ENCODE data around the gene SLC2A6. TPM values are rescaled to one million over a fixed set of nuclear protein-coding genes. Genes with fewer than 3 reads are reported as not detected.

The SLC2A6 gene
- total and polyA plus RNA-seq, 10 of the 15 experiments (the other 5 are each of a cell fraction or from before 2014, with no cell fraction given), result 1.1 to 37.9 (median 18.3) TPM

DNA sequence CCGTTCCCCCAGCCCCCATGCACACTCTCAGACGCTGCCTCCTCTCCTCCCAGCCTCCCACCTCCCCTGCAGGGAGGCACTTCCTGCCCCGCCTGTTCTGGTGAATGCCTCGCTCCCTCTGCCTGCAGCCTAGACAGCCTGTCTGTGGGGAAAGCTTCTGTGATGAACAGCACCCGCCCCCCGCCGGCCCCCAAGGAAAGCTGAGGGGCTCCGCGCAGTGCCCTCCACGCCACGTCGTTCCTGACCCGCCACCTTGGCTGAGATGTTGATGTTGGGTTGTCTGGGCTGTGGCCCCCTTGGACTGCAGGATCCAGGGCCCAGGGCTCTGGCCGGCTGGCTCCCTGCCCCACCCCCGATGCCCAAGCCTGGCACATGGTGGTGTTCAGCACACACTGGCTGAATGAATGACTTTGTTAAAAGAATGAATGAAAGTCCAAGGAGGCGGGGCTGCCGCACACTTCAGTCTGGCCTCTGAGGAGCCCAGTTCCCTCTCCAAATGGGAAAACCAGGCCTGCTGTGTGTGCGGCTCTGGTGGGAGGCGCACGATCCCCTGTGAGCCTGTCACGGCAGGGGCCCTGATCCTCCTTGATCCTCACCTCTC lies 47.9 kb upstream of the SLC2A6 start (continued):
- TF ChIP-seq ZZZ3 (IDR thresholded peaks at IDR 0.05; ENCODE audit: control insufficient read depth, insufficient read length, low read depth) (no peak), NFXL1 (IDR thresholded peaks at IDR 0.05; ENCODE audit: borderline replicate concordance) (no peak), MTA3 (IDR thresholded peaks at IDR 0.05; ENCODE audit: borderline replicate concordance, low read length) (no peak)

DNA sequence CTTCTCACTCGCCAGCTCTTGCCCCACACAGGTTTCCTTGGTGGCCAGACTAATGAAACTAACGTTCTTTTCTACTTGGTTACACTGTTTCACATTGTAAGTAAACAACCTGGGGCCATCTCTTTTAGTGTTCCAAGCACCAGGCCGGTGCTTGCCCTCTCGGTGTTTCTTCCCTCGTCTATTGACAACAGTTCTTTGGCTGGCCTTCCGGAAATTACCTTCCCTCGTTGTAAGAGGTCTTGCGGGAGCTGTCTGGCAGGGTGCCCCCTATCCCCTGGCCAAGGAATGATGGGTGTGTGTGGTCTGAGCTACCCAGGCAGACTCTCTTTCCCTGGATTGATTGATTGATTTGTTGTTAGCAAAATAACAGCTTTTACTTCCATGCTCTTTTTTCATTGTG lies 46.8 kb upstream of the SLC2A6 start:
- Histone ChIP-seq H3K27ac (ENCODE audit: control insufficient read depth, insufficient read depth) (no peak overlapping the region), H2AFZ (ENCODE audit: control insufficient read depth, low read depth, low read length) (no peak overlapping the region), H3K9me3 (replicated peaks; ENCODE audit: control insufficient read depth, insufficient read depth, low read length) (no peaks in the 10 kb centered on the region), H3K79me2 (ENCODE audit: control insufficient read depth, insufficient read depth, low read length) (no peaks in the 10 kb centered on the region), H3K36me3 (ENCODE audit: control insufficient read depth in 2 of 2, insufficient read depth in 2 of 2, low read length in 1 of 2) (no peaks in the 10 kb centered on the region), H4K20me1 (ENCODE audit: control insufficient read depth, insufficient read depth) (no peaks in the 10 kb centered on the region), H3K27me3 (replicated peaks in 1 of 2; ENCODE audit: control insufficient read depth in 2 of 2, insufficient read depth in 2 of 2, low read length in 1 of 2) (peaks cover 0 to 8% of the 10 kb centered on the region in 2 experiments; a peak in 3 of 4 replicates), H3K4me2 (ENCODE audit: control insufficient read depth, insufficient read depth) (no peak overlapping the region), H3K4me3 (no peak overlapping the region), H3K9ac (ENCODE audit: control insufficient read depth, insufficient read depth, low read length) (no peak overlapping the region), H3K4me1 (ENCODE audit: control insufficient read depth, insufficient read depth, low read length) (no peaks in the 10 kb centered on the region)
- in situ Hi-C loops (cut with MboI), result loop anchor here (25.0 kb wide), 1 partner anchor 487 kb away; no protein-coding TSS in a partner anchor
- ChIA-PET SMC1A (ENCODE audit: uncharacterized antibody, unreplicated experiment) (no interaction called here), RAD21 (ENCODE audit: unreplicated experiment) (no interaction called here), CTCF (no interaction called here), POLR2A (no interaction called here)
- ATAC-seq, result no peak
- FAIRE-seq, result no peak
- intact Hi-C loops (cut with micrococcal nuclease; ENCODE audit: unreplicated experiment), result no loop called here
- BruUV-seq (replicated peaks), result no TSS peak
- 38% methylated on average over 8 of the region's 8 CpGs for WGBS (ENCODE audit: insufficient coverage, insufficient replicate concordance, low lambda C conversion rate, missing lambda C conversion rate)
- TF ChIP-seq GATAD2B (conservative IDR thresholded peaks at IDR 0.05; ENCODE audit: low read depth) (no peak), CEBPB (IDR thresholded peaks at IDR 0.05; ENCODE audit: borderline replicate concordance in 1 of 2, low read depth in 2 of 2, low read length in 2 of 2) (no peak), NR2C1 (IDR thresholded peaks at IDR 0.05) (no peak), ASH2L (IDR thresholded peaks at IDR 0.05; ENCODE audit: borderline replicate concordance, low read depth) (no peak), JUND (IDR thresholded peaks at IDR 0.05; ENCODE audit: low read depth, low read length) (no peak), TARDBP (IDR thresholded peaks at IDR 0.05; ENCODE audit: borderline replicate concordance) (no peak)
- TF ChIP-seq, protein P1, sequence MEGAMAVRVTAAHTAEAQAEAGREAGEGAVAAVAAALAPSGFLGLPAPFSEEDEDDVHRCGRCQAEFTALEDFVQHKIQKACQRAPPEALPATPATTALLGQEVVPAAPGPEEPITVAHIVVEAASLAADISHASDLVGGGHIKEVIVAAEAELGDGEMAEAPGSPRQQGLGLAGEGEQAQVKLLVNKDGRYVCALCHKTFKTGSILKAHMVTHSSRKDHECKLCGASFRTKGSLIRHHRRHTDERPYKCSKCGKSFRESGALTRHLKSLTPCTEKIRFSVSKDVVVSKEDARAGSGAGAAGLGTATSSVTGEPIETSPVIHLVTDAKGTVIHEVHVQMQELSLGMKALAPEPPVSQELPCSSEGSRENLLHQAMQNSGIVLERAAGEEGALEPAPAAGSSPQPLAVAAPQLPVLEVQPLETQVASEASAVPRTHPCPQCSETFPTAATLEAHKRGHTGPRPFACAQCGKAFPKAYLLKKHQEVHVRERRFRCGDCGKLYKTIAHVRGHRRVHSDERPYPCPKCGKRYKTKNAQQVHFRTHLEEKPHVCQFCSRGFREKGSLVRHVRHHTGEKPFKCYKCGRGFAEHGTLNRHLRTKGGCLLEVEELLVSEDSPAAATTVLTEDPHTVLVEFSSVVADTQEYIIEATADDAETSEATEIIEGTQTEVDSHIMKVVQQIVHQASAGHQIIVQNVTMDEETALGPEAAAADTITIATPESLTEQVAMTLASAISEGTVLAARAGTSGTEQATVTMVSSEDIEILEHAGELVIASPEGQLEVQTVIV (IDR thresholded peaks at IDR 0.05; ENCODE audit: borderline replicate concordance, partially characterized antibody), result no peak
- TF ChIP-seq, protein P2, sequence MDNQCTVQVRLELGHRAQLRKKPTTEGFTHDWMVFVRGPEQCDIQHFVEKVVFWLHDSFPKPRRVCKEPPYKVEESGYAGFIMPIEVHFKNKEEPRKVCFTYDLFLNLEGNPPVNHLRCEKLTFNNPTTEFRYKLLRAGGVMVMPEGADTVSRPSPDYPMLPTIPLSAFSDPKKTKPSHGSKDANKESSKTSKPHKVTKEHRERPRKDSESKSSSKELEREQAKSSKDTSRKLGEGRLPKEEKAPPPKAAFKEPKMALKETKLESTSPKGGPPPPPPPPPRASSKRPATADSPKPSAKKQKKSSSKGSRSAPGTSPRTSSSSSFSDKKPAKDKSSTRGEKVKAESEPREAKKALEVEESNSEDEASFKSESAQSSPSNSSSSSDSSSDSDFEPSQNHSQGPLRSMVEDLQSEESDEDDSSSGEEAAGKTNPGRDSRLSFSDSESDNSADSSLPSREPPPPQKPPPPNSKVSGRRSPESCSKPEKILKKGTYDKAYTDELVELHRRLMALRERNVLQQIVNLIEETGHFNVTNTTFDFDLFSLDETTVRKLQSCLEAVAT (IDR thresholded peaks at IDR 0.05), result no peak
- DNase-seq (ENCODE audit: low read depth, low spot score), result no peak
